Loucy (cell line): Measurements from ENCODE around the gene NDST1.

Source experiments
- CTCF ChIP-seq: fragments of 200-600 bp; sonication (generic); conservative IDR thresholded peaks from 2 replicates; pipeline ENCODE4 v1.5.1; 2014; ENCODE audit warnings: mild to moderate bottlenecking, antibody characterized with exemption, low read length
- EZH2phosphoT487 ChIP-seq: fragments of 200-600 bp; IDR thresholded peaks from 2 replicates; pipeline ENCODE4 v1.6.1; 2018; ENCODE audit warnings: antibody characterized with exemption, mild to moderate bottlenecking, moderate library complexity, borderline replicate concordance

GRCh38 chr5:150548123-150548522, 40.2 kb downstream of the NDST1 start:
- TF ChIP-seq CTCF (no peak), EZH2phosphoT487 (no peak)
